Epithelial cell of prostate (primary cell): Measurements from ENCODE around the gene FRMPD2.

Source experiments
- DNase-seq: peaks from one replicate; pipeline ENCODE4 v3.0.0-alpha.2; 2011; ENCODE audit warnings: low read depth, low spot score
- H3K27ac ChIP-seq: fragments of 450-650 bp; 2 replicates; pipeline ENCODE4 v1.5.1; 2017; ENCODE audit warnings: mild to moderate bottlenecking

Gene FRMPD2, protein sequence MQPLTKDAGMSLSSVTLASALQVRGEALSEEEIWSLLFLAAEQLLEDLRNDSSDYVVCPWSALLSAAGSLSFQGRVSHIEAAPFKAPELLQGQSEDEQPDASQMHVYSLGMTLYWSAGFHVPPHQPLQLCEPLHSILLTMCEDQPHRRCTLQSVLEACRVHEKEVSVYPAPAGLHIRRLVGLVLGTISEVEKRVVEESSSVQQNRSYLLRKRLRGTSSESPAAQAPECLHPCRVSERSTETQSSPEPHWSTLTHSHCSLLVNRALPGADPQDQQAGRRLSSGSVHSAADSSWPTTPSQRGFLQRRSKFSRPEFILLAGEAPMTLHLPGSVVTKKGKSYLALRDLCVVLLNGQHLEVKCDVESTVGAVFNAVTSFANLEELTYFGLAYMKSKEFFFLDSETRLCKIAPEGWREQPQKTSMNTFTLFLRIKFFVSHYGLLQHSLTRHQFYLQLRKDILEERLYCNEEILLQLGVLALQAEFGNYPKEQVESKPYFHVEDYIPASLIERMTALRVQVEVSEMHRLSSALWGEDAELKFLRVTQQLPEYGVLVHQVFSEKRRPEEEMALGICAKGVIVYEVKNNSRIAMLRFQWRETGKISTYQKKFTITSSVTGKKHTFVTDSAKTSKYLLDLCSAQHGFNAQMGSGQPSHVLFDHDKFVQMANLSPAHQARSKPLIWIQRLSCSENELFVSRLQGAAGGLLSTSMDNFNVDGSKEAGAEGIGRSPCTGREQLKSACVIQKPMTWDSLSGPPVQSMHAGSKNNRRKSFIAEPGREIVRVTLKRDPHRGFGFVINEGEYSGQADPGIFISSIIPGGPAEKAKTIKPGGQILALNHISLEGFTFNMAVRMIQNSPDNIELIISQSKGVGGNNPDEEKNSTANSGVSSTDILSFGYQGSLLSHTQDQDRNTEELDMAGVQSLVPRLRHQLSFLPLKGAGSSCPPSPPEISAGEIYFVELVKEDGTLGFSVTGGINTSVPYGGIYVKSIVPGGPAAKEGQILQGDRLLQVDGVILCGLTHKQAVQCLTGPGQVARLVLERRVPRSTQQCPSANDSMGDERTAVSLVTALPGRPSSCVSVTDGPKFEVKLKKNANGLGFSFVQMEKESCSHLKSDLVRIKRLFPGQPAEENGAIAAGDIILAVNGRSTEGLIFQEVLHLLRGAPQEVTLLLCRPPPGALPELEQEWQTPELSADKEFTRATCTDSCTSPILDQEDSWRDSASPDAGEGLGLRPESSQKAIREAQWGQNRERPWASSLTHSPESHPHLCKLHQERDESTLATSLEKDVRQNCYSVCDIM (N-terminal part only)

DNA sequence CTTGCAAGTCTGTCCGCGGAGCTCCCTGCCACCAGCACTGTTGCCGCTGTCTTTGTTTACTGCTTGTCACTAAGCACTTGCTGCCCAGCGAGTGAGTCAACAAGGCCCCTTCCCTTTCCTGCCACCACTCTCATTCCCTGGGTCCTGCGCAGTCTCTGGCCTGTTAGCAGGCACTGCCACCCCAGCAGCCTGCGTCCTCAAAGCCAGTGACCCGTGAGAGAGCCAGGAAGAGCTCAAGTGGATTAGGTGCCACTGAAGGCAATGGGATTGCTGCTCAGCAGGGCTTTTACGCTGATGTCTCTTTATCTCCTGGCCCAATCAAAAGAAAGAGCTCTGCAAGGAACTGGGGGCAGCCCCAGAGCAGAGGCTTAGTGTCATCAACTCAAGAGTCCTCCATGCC lies at the start of gene FRMPD2:
TSS of gene FRMPD2 (minus strand) at position 61 of the 400 bp plus-strand sequence. CDS start 129 bp downstream, outside the sequence.
- H3K27ac ChIP-seq: no peak within 1 kb of the TSS
- DNase-seq: no peak

DNA sequence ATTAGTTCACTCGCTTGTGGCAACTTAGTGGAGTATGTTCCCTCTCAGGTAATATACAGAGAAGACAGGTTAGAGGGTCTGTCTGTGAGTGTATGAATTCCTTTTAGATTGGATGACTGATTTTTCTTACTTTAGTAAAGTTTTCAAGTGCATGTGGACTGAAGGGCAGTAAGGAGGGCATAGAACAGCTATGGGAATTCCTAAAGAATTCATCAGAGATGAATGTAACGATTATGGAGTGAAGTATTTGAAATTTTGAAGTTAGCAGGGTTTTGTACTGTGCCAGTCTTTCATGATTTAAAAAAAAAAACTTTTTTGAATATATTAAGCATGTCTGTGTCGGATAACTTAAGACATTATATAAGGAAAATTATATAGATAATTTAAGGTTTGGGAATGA lies 47.5 kb upstream of the FRMPD2 start:
- DNase-seq: no peak
- no peak overlapping the region for H3K27ac ChIP-seq

DNA sequence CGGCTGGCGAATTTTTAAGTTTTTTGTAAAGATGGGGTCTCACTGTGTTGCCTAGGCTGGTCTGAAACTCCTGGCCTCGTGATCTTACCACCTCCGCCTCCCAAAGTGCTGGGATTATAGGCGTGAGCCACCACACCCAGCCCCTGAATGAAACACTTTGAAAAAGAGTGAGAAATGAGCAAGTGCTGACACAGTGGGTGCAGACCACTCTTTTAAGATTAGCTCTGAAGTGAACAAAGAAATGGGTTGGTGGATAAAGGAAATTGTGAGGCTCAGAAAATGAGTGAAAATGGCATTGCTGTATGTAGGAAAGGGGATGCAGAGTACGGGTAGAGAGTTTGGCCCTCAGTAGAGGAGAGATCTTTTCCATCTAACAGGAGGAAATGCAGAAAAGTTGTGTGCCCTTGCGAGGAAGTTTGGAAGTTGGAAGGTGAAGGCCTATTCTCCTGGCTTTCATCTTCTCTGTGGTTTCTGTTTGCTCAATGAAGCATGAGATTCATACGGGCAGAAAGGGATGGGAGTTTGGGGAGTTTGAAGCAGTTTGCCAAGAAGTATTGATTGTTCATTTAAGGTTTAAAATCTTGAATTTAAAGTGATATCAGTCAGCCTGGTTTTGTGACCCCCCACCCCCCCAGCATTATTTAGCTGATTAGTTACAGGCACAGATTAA lies 43.0 kb upstream of the FRMPD2 start:
- no peak for DNase-seq
- no peak overlapping the region for H3K27ac ChIP-seq

GRCh38 chr10:48316236-48316635 lies 41.7 kb upstream of the FRMPD2 start:
- no peak for DNase-seq
- H3K27ac ChIP-seq: no peak overlapping the region

GRCh38 chr10:48314107-48314506 lies 39.6 kb upstream of the FRMPD2 start:
- no peak overlapping the region for H3K27ac ChIP-seq
- DNase-seq: no peak

- peak overlapping the region; percentile 40 for H3K27ac ChIP-seq
- no peak for DNase-seq
Observed at GRCh38 chr10:48309711-48310226, 35.3 kb upstream of the FRMPD2 start.

GRCh38 chr10:48307711-48308018 lies 33.2 kb upstream of the FRMPD2 start:
- no peak for DNase-seq
- H3K27ac ChIP-seq: no peak overlapping the region

DNA sequence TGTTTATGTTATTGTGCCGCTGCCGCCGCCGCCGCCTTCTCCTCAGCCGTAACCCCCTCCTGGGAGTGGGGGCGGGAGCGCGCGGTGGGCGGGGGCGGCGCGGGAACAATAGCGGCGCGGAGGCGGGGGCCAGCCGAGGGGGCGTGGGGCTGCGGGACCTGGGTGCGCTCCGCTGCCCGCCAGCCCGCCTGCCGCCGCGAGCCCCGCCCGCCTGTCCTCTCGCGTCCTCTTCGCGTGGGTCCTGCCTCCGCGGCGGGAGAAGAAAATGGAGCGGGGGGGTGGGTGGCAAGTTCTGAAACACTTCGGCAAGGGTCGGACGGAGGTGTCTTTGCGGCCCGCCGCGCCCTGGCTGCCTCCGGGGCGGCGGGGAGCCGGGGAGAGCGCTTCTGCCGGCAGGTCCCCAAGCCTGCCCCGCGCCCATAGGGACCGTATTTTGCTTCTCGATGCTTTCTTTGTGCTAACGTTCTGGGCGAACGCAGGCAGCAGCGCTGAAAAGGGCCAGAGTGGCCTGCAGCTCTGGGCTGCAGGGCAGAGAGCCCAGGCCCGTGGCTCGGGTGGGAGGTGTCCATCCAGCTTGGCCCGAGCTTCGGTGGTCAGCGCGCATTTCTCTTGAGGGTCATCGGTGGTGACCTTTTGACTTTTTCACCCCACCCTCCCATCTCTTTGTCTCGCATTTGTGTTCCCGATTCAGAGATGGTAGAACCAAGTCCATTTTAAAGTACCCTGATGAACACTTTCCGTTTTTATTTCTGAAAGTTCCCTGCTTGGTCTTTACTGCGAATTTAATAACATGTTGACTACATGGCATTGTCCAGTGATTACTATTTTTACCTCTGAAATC lies 32.6 kb upstream of the FRMPD2 start:
- H3K27ac ChIP-seq: peak overlapping the region; percentile 67
- no peak for DNase-seq

GRCh38 chr10:48306265-48306869 lies 31.9 kb upstream of the FRMPD2 start, which contains the start of gene MAPK8:
Gene MAPK8, plus strand, starts transcription at chr10:48306677. Its CDS starts 94,984 bp downstream, at chr10:48401661.
- DNase-seq: no peak
- peak within 1 kb of the TSS; percentile 67 for H3K27ac ChIP-seq

- no peak for DNase-seq
Observed at GRCh38 chr10:48305905-48306264, 31.4 kb upstream of the FRMPD2 start.

GRCh38 chr10:48302515-48303476 lies 28.3 kb upstream of the FRMPD2 start:
- no peak overlapping the region for H3K27ac ChIP-seq
- DNase-seq: no peak

More at GRCh38 chr10:48305905-48306264, 31.4 kb upstream of the FRMPD2 start:
- H3K27ac ChIP-seq: peak overlapping the region; percentile 67

DNA sequence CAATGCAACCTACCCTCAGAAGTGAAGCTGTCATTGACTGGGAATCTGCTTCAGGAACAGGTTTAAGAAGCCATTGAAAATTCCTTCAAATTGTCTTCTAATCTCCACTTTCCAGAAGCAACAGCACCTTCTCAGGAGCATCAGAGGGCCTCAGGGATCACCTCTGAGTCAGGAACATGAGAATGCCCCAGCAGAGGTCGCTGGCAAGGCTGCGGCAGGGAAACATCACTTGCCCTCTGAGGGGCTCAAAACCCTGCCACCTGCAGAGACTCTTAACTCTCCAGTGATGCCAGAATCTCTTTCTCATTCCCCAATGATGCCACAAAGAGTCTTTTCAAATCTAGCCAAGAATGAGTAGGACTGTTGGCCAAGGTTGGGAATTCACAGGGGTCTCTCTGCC lies 26.1 kb upstream of the FRMPD2 start:
- no peak for DNase-seq
- no peak overlapping the region for H3K27ac ChIP-seq

- no peak overlapping the region for H3K27ac ChIP-seq
- no peak for DNase-seq
Observed at GRCh38 chr10:48299692-48300091, 25.2 kb upstream of the FRMPD2 start.

- H3K27ac ChIP-seq: no peak overlapping the region
- no peak for DNase-seq
Observed at GRCh38 chr10:48299066-48299465, 24.6 kb upstream of the FRMPD2 start.

DNA sequence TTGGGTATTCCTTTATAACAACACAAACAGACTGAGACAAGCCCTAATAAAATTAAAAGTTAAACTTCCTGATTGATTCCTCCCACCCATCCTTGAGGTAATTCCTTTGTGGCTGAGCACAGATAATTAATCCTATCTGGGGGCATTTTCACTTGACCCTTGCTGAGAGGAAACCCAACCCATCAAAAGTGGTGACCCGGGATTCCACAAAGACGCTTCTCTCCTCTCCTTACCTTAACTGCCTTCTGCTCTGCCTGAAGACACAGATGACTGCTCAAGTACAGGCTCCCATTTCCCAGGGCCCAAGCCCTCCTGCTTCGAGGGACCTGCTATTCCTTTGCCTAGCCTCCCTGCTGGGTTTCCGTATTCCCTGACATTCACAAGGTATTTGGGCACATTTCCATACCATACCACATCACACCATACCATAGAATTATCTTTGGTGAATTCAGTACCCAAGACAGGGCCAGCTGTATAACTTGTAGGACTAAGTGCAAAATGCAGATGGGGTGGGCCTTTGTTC lies 22.1 kb upstream of the FRMPD2 start:
- no peak for DNase-seq
- no peak overlapping the region for H3K27ac ChIP-seq

DNA sequence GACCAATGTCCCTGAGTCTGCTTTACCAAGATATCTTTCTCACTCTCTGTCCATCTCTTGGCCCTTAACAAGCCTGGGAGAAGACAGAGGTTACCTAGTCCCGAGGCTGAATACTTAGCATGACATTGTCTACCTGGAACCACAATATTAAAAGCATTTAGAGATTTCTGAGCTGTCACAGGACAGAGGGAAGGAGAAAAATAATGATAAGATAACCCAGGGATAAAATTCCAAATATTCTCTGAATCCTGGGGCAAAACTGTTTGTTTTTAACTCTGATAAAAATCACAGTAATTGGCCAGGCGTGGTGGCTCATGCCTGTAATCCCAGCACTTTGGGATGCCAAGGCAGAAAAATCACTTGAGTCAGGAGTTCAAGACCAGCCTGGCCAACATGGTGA lies 19.9 kb upstream of the FRMPD2 start:
- H3K27ac ChIP-seq: no peak overlapping the region
- no peak for DNase-seq

DNA sequence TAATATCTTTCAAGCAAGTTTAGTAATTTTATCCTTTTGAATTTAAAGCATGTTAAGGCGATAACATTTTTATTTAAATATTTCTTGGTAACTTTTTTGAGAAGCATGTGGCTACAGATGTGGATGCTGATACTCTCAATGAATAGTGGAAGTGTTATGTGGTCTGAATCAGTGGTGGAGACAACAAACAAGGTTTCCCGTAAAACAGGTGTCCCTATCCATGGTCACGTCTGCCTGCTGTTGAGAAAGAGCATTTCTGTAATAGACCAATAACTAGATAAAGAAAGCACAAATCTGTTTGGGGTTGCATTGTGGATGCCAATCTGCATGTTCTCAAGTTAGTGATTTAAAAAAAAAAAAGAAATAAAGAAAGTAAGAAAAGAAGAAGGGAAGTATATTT lies 18.1 kb upstream of the FRMPD2 start:
- DNase-seq: no peak
- no peak overlapping the region for H3K27ac ChIP-seq
